ENCODE data around the gene COL23A1.

DNA sequence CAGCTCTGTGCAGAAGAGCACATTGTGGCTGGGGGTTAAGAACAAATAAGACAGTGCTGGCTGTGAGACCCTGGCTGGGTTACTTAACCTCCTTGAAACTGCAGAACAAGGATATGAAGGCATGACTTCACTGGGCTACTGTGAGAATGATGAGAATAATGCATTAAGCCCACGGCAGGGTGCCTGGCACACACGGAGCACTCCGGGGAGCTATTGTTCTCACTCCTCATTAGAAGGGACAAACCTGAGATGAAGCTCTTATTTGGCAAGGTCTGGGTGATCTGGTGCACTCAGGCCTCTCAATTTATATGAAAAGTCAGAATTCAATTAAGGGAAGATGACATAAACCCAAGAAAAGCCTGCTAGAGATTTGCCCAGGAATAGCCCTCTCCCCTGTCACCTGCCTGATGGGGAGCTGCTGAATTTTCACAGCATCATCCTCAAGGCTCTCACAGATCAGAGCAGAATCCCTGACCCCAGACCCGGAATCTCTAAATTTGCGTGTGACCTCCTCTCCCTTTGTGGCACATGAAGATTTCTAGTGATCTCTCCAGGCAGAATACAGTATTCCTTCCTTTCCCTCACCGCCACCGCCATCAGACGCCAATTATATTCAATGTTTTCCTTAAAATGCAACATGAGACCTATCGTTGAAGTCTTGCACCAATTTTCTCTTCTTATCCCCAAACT is 102.1 kb downstream of the COL23A1 start:
- TF ChIP-seq EZH2 (IDR thresholded peaks at IDR 0.05) (no peak), POLR2AphosphoS5 (IDR thresholded peaks at IDR 0.05; ENCODE audit: borderline replicate concordance, low read depth, low read length) (no peak), FOXP2 (optimal IDR thresholded peaks at IDR 0.05; ENCODE audit: control extremely low read depth, extremely low read length, insufficient read depth) (no peak)

Measured in SK-N-MC (cell line).